Smooth muscle cell (in vitro differentiated cells): ENCODE data around the gene TBC1D9. TPM values are rescaled to one million over a fixed set of nuclear protein-coding genes. Genes with fewer than 3 reads are reported as not detected.

Experiments used
- DNase-seq: peaks from one replicate; lab custom pipeline; 2025; ENCODE audit not compliant: unreplicated experiment; lab: John Stamatoyannopoulos, UW
- H2AFZ ChIP-seq: fragments of 200-600 bp; sonication (generic); 2 replicates; pipeline ENCODE4 v1.6.0; 2016; ENCODE audit warnings: antibody characterized with exemption, low read depth, mild to moderate bottlenecking
- H3F3A ChIP-seq: fragments of 200-600 bp; sonication (generic); 2 replicates; pipeline ENCODE4 v1.6.0; 2017; ENCODE audit warnings: antibody characterized with exemption, low read depth
- H3K27ac ChIP-seq: fragments of 200-600 bp; sonication (generic); 2 replicates; pipeline ENCODE4 v1.5.1; 2016; ENCODE audit warnings: low read depth, mild to moderate bottlenecking
- H3K27me3 ChIP-seq: fragments of 200-600 bp; sonication (generic); 2 replicates; pipeline ENCODE4 v1.6.1; 2016; ENCODE audit warnings: low read depth, mild to moderate bottlenecking
- H3K36me3 ChIP-seq: fragments of 200-600 bp; sonication (generic); 2 replicates; pipeline ENCODE4 v1.5.1; 2016; ENCODE audit warnings: low read depth
- H3K4me1 ChIP-seq: fragments of 200-600 bp; sonication (generic); 2 replicates; pipeline ENCODE4 v1.5.1; 2016; ENCODE audit warnings: low read depth
- H3K4me2 ChIP-seq: fragments of 200-600 bp; sonication (generic); 2 replicates; pipeline ENCODE4 v1.6.0; 2016; ENCODE audit warnings: mild to moderate bottlenecking
- H3K4me3 ChIP-seq: fragments of 200-600 bp; sonication (generic); 2 replicates; pipeline ENCODE4 v1.5.1; 2016; ENCODE audit warnings: mild to moderate bottlenecking
- H3K79me2 ChIP-seq: fragments of 200-600 bp; sonication (generic); 2 replicates; pipeline ENCODE4 v1.6.0; 2016; ENCODE audit warnings: low read depth, mild to moderate bottlenecking
- H3K9ac ChIP-seq: fragments of 200-600 bp; sonication (generic); 2 replicates; pipeline ENCODE4 v1.6.0; 2016; ENCODE audit warnings: low read depth
- H3K9me3 ChIP-seq: fragments of 200-600 bp; sonication (generic); replicated peaks from 2 replicates; pipeline ENCODE4 v1.5.1; 2016; ENCODE audit warnings: low read depth
- H4K20me1 ChIP-seq: fragments of 200-600 bp; sonication (generic); 2 replicates; pipeline ENCODE4 v1.6.0; 2016; ENCODE audit warnings: low read depth
- WGBS: methylation state at CpG from one replicate; pipeline ENCODE4 v1.1.7; 2016; ENCODE audit warnings: low lambda C conversion rate; 5-methylcytosine and 5-hydroxymethylcytosine counted together
- polyA plus RNA-seq: library from polyadenylated mRNA; unstranded; fragments of >200 nt; fragmentation: Nextera tagmentation; extraction: Ambion mirVana; gene quantifications from 2 replicates; pipeline ENCODE4 v1.2.1, GENCODE V29; 2016
- total RNA-seq: library from RNA; depleted of rRNA; stranded (reverse); fragments of >200 nt; gene quantifications from 2 replicates; pipeline ENCODE4 v1.2.3, GENCODE V29; 2014
- TF ChIP-seq, protein P1 (sequence below): fragments of 200-600 bp; sonication (generic); IDR thresholded peaks from 2 replicates; pipeline ENCODE4 v1.5.1; 2017; ENCODE audit warnings: borderline replicate concordance, mild to moderate bottlenecking, antibody characterized with exemption; ENCODE audit not compliant: insufficient read depth, poor library complexity, severe bottlenecking

The TBC1D9 gene
- total and polyA plus RNA-seq, 2 experiments from 2014 or later: 9.1 to 39.5 TPM

DNA sequence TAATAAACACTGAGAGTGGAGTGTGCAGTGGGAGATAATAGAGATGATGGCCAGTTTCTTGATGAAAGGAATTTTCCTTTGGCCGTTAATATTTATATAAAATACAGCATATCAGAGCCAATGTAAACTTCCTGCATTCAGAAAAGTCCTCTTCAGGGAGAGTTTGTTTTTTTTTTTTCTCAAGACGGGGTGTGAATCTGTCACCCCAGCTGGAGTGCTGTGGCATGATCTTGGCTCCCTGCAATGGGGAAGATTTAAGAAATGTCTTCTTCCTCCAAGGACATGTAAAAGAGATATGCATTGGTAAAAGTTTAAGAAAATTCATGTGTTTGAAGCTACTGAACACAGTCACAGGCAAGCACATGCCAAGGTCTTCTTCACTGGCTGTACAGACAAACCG lies 25.4 kb upstream of the TBC1D9 start:
- H3K9me3 ChIP-seq: no peaks in the 10 kb centered on the region
- no peaks in the 10 kb centered on the region for H3F3A ChIP-seq
- no peak for DNase-seq
- H3K4me1 ChIP-seq: no peaks in the 10 kb centered on the region
- H3K27me3 ChIP-seq: no peaks in the 10 kb centered on the region
- no peak overlapping the region for H3K9ac ChIP-seq
- H2AFZ ChIP-seq: no peak overlapping the region
- no peak overlapping the region for H3K4me2 ChIP-seq
- H3K4me3 ChIP-seq: no peak overlapping the region
- TF ChIP-seq, protein P1, sequence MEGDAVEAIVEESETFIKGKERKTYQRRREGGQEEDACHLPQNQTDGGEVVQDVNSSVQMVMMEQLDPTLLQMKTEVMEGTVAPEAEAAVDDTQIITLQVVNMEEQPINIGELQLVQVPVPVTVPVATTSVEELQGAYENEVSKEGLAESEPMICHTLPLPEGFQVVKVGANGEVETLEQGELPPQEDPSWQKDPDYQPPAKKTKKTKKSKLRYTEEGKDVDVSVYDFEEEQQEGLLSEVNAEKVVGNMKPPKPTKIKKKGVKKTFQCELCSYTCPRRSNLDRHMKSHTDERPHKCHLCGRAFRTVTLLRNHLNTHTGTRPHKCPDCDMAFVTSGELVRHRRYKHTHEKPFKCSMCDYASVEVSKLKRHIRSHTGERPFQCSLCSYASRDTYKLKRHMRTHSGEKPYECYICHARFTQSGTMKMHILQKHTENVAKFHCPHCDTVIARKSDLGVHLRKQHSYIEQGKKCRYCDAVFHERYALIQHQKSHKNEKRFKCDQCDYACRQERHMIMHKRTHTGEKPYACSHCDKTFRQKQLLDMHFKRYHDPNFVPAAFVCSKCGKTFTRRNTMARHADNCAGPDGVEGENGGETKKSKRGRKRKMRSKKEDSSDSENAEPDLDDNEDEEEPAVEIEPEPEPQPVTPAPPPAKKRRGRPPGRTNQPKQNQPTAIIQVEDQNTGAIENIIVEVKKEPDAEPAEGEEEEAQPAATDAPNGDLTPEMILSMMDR: no peak
- WGBS: 88% methylated on average over 3 of the region's 3 CpGs
- no peak overlapping the region for H3K27ac ChIP-seq
- H3K36me3 ChIP-seq: no peaks in the 10 kb centered on the region
- no peaks in the 10 kb centered on the region for H3K79me2 ChIP-seq
- H4K20me1 ChIP-seq: no peaks in the 10 kb centered on the region

DNA sequence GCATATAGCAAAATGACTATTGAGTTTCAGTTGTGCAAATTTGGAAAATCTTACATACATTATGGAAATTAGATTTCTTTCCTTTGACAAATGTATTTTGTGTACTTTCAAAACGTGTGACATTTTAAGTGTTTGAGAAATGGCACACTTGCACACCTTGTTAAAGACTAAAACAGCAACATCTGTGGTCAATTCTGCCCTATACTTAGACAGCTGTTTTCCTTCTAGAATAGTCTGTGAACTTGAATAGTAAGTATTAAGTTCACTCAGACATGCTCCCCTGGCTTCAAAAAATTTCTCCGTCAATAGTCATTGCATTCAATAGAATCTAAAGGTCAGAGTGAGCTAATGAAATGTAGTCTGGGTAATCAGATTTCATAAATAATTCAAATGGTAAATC lies 21.7 kb upstream of the TBC1D9 start:
- no peak for DNase-seq
- Histone ChIP-seq H3K4me3 (no peak overlapping the region), H4K20me1 (no peaks in the 10 kb centered on the region), H3F3A (no peaks in the 10 kb centered on the region), H3K27ac (no peak overlapping the region), H2AFZ (no peak overlapping the region), H3K9me3 (no peaks in the 10 kb centered on the region), H3K4me2 (no peak overlapping the region), H3K36me3 (no peaks in the 10 kb centered on the region), H3K79me2 (no peaks in the 10 kb centered on the region), H3K4me1 (no peaks in the 10 kb centered on the region), H3K9ac (no peak overlapping the region), H3K27me3 (no peaks in the 10 kb centered on the region)
- WGBS: 89% methylated on average over 2 of the region's 2 CpGs
- TF ChIP-seq, protein P1: no peak

DNA sequence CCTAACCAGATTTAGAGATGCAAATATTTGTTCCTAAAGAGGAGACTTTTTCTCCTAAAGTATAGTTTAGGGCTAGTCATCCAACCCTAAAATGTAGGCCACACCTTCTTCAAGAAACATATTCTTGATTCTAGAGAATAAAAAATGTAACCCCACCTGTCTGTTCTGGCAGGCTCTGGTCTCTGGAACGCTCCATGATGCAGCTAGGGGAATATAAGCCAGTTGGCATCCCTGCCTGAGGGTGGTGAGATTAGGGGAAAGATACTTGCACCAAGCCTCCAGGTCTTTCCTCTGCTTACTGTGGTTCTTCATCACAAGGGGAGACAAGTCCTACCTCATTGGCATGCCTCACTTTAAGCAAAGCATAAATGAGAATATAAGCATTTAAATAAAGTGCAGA lies 21.2 kb upstream of the TBC1D9 start:
- Histone ChIP-seq H3K36me3 (no peaks in the 10 kb centered on the region), H3K79me2 (no peaks in the 10 kb centered on the region), H3K4me1 (no peaks in the 10 kb centered on the region), H4K20me1 (no peaks in the 10 kb centered on the region), H3K27me3 (no peaks in the 10 kb centered on the region), H3K4me2 (no peak overlapping the region), H3K9me3 (no peaks in the 10 kb centered on the region), H3K9ac (no peak overlapping the region), H3K27ac (no peak overlapping the region), H3F3A (no peaks in the 10 kb centered on the region), H3K4me3 (no peak overlapping the region), H2AFZ (no peak overlapping the region)
- WGBS: 92% methylated on average over 1 of the region's 1 CpG
- TF ChIP-seq, protein P1: no peak
- no peak for DNase-seq

DNA sequence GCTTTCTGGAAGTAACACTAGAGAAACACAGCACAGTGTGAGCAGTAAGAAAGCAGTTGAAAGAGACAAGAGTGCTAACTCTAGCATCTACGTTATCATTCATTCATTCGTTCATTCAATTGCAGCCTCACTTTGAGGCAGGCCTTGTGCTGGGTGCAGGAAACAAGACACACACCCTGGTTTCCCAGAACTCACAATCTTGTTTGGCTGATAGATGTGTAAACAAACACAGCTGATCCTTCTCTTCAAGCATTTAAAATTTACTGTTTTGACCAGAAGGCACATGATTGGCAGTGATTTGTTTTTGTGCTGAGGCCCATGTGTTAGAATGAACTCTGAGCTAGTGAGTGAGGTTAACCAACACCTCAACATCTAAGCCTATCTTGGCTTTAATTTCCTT lies 20.4 kb upstream of the TBC1D9 start:
- TF ChIP-seq, protein P1: no peak
- WGBS: 87% methylated on average over 2 of the region's 2 CpGs
- no peak overlapping the region for H3K4me2 ChIP-seq
- no peak overlapping the region for H3K4me3 ChIP-seq
- H3K79me2 ChIP-seq: no peaks in the 10 kb centered on the region
- no peaks in the 10 kb centered on the region for H3F3A ChIP-seq
- no peaks in the 10 kb centered on the region for H3K36me3 ChIP-seq
- no peak for DNase-seq
- no peaks in the 10 kb centered on the region for H3K27me3 ChIP-seq
- H3K27ac ChIP-seq: no peak overlapping the region
- H3K9me3 ChIP-seq: no peaks in the 10 kb centered on the region
- no peak overlapping the region for H3K9ac ChIP-seq
- no peak overlapping the region for H2AFZ ChIP-seq
- H3K4me1 ChIP-seq: no peaks in the 10 kb centered on the region
- no peaks in the 10 kb centered on the region for H4K20me1 ChIP-seq
